Adrenal gland (tissue), 12 donors: ENCODE data around the gene NDUFB3. TPM values are rescaled to one million over a fixed set of nuclear protein-coding genes. Genes with fewer than 3 reads are reported as not detected.
A peak's percentile ranks its signal among the peaks of the same experiment; 100 is the strongest.
"Not testable (repeated sequence)": the region's sequence is repeated elsewhere in the genome, so short reads cannot be mapped to it uniquely, and the experiment has no call there.

Experiments
- DNase-seq, 7 donors: peaks; one replicate each; pipeline ENCODE4 v3.0.0-alpha.2; 2019 to 2020
- H3K27ac ChIP-seq, 5 donors: fragments of 200-600 bp; sonication (generic) in 4 of 5; 1 replicate in 3 of 5; 2 replicates in 2 of 5; pipeline versions ENCODE4 v1.5.1 to v1.8.0; 2016 to 2020; ENCODE audit warnings: mild to moderate bottlenecking in 1 of 5
- H3K27me3 ChIP-seq: fragments of 200-600 bp; 2 replicates; pipeline ENCODE4 v1.8.0; 2021
- H3K36me3 ChIP-seq, 2 donors: fragments of 200-600 bp; replicated peaks in 1 of 2; 1 replicate in 1 of 2; 2 replicates in 1 of 2; pipeline versions ENCODE4 v1.5.1 to v1.8.0; 2018 to 2022
- H3K4me1 ChIP-seq, 2 donors: fragments of 200-600 bp; replicated peaks in 1 of 2; 1 replicate in 1 of 2; 2 replicates in 1 of 2; pipeline versions ENCODE4 v1.5.1 to v1.8.0; 2018 to 2021
- H3K4me3 ChIP-seq, 4 donors: fragments of 200-600 bp; sonication (generic) in 3 of 4; one replicate each; pipeline ENCODE4 v1.5.1; 2016 to 2018
- H3K9me3 ChIP-seq, 3 donors: fragments of 200-600 bp; sonication (generic) in 1 of 3; replicated peaks in 1 of 3; 1 replicate in 2 of 3; 2 replicates in 1 of 3; pipeline versions ENCODE4 v1.5.1 to v1.8.0; 2016 to 2021
- CTCF ChIP-seq, 6 experiments: fragments of 450-650 bp in 4 of 6; fragments of 200-600 bp in 2 of 6; sonication (generic) in 1 of 6; IDR thresholded peaks; 1 replicate in 5 of 6; 2 replicates in 1 of 6; pipeline versions ENCODE4 v1.5.1 to v1.8.0; 2016 to 2021; ENCODE audit warnings: antibody characterized with exemption in 6 of 6, mild to moderate bottlenecking in 2 of 6, moderate library complexity in 1 of 6
- POLR2A ChIP-seq, 2 donors: fragments of 450-650 bp; IDR thresholded peaks; one replicate each; pipeline ENCODE4 v1.6.1; 2017; ENCODE audit warnings: antibody characterized with exemption in 2 of 2, mild to moderate bottlenecking in 2 of 2, moderate library complexity in 1 of 2
- WGBS, 4 donors: extraction: QIAGEN DNeasy Blood & Tissue Kit in 2 of 4; methylation state at CpG; one replicate each; pipeline versions ENCODE4 v1.1.5 to v1.1.7; 2013 to 2017; 5-methylcytosine and 5-hydroxymethylcytosine counted together
- intact Hi-C, 2 donors: fragments of 100-400 bp; cut with DNase I; formaldehyde crosslinking; loops; one replicate each; pipeline versions ENCODE4 v1.14.1 to v1.15.0; 2022 to 2023
- polyA plus RNA-seq, 3 donors: library from polyadenylated mRNA; stranded (reverse); fragments of 200-250 nt in 2 of 3; fragments of 350-450 nt in 1 of 3; fragmentation: Illumina TruSeq in 1 of 3; extraction: RNeasy Lipid Tissue Mini Kit (QIAGEN cat#74804) in 1 of 3; gene quantifications; one replicate each; pipeline ENCODE4 v1.2.3, GENCODE V29; 2013 to 2014
- total RNA-seq, 9 donors: library from RNA; depleted of rRNA in 4 of 9; stranded (reverse); fragments of >200 nt in 4 of 9; fragments of 120-200 nt in 1 of 9; fragmentation: NEBNext Ultra II Directional in 1 of 9; extraction: Animal tissue kit (Norgen Biotek cat#: 25700) in 1 of 9; gene quantifications; one replicate each; pipeline versions ENCODE4 v1.1.0 to v1.2.4, GENCODE V29; 2013 to 2023
- donor health status: healthy with polysubstance abuse.
- donor health status: Bipolar disorder and iron deficiency.
- donor health status: DM: yes; HTN: yes; CAD: no.
- donor health status: DM: no; HTN: no; CAD: no.
- donor health status: DM: no; HTN: no; CAD: no.
- donor health status: DM: yes; HTN: yes; CAD: no.

NDUFB3 gene
- total and polyA plus RNA-seq, 12 donors = 34.5 to 193 (median 98.1) TPM

DNA sequence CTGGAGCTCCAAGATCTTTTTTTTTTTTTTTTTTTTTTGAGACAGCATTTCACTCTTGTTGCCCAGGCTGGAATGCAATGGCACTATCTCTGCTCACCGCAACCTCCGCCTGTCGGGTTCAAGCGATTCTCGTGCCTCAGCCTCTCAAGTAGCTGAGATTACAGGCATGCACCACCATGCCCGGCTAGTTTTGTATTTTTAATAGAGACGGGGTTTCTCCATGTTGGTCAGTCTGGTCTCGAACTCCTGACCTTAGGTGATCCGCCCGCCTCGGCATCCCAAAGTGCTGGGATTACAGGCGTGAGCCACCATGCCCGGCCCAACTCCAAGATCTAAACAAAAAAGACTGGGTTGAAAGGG lies 45.9 kb downstream of the NDUFB3 start:
- H3K27me3 ChIP-seq, H3K36me3 ChIP-seq, H3K9me3 ChIP-seq: not testable (repeated sequence)
- intact Hi-C loops = loop anchor here in 1 of 2 donors (5.0 kb wide), 1 partner anchor 40 kb away; no protein-coding TSS in a partner anchor
- DNase-seq = peak in 3 of 7 donors; percentile 12 to 59 (median 38)
- peak in 2 of 6 experiments; percentile 4 to 36 for TF ChIP-seq CTCF (IDR thresholded peaks at IDR 0.05)
- H3K4me3 ChIP-seq = peak overlapping the region in 3 of 4 donors; percentile 53 to 85 (median 71)
- peak overlapping the region; percentile 98 to 100 (median 100) for H3K27ac ChIP-seq
- WGBS, 4 donors = 3 to 16% (median 9%) methylated on average over 13 of the region's 13 CpGs
- peaks cover 31 to 38% of the 10 kb centered on the region in 2 donors for H3K4me1 ChIP-seq

- peaks cover 33 to 44% of the 10 kb centered on the region in 2 donors for H3K4me1 ChIP-seq
- intact Hi-C loops = loop anchor here in 1 of 2 donors (5.0 kb wide), 1 partner anchor 39 kb away; no protein-coding TSS in a partner anchor
- peak overlapping the region; percentile 57 to 85 (median 64) for H3K4me3 ChIP-seq
- H3K27ac ChIP-seq = peak overlapping the region; percentile 98 to 100 (median 100)
- peak; percentile 85 to 96 (median 93) for DNase-seq
- TF ChIP-seq CTCF (IDR thresholded peaks at IDR 0.05) (peak in 5 of 6 experiments; percentile 5 to 48 (median 44)), POLR2A (IDR thresholded peaks at IDR 0.05) (peak in 1 of 2 donors; percentile 87)
- H3K9me3 ChIP-seq = no peaks in the 10 kb centered on the region
- no peaks in the 10 kb centered on the region for H3K36me3 ChIP-seq
- H3K27me3 ChIP-seq = no peaks in the 10 kb centered on the region
- WGBS, 4 donors = 0 to 1% (median 1%) methylated on average over 22 to 48 of the region's 48 CpGs
Measured at GRCh38 chr2:201118121-201118960, 46.5 kb downstream of the NDUFB3 start.

DNA sequence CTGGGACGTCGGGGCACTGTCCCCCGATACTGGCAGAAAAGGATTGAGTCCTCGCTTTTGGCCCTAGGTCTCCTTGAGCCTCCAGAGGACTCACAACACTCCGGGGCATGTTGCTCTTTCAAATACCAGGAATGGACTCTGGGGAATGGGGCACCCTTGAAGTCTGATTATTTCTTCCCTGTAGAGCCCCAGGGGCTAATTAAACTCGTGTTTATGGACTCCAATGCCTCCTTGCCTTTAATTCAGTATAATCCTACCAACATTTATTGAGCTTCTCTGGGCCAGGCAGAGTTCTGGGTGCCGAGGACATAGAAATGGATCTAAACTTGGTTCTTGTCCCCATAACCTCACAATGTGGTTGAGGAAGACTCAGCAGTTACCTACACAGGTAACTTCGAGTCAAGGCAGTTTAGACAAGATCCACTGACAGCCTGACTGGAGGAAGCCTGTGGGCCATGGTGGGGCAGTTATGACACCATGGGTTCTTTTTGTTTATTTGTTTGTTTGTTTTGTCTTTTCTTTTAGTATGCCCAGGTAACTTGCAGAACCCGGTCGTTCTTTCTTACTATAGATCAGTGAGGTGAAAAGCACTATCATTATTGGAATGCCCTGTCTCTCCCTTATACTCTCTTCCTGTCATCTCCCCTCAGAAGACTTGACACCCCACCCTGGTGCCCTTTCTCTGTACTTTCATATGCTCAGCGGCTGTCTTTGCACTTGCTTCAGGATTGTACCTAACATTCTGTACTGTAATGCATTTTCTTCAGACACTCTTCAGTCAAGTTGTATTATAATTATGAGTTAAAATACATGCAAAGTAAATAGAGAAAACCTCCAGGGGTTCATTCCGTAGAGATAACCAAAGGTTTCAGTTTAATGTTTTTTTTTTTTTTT lies 47.4 kb downstream of the NDUFB3 start:
- no peak for DNase-seq
- Histone ChIP-seq H3K9me3 (no peaks in the 10 kb centered on the region), H3K4me1 (peaks cover 33 to 53% of the 10 kb centered on the region in 2 donors), H3K4me3 (peak overlapping the region; percentile 57 to 85 (median 64)), H3K36me3 (no peaks in the 10 kb centered on the region), H3K27me3 (no peaks in the 10 kb centered on the region), H3K27ac (peak overlapping the region; percentile 98 to 100 (median 100))
- TF ChIP-seq POLR2A (IDR thresholded peaks at IDR 0.05) (no peak), CTCF (IDR thresholded peaks at IDR 0.05) (no peak)
- 7 to 14% (median 9%) methylated on average over 8 to 12 of the region's 12 CpGs for WGBS, 4 donors
- intact Hi-C loops = loop anchor here in 1 of 2 donors (5.0 kb wide), 1 partner anchor 38 kb away; no protein-coding TSS in a partner anchor

DNA sequence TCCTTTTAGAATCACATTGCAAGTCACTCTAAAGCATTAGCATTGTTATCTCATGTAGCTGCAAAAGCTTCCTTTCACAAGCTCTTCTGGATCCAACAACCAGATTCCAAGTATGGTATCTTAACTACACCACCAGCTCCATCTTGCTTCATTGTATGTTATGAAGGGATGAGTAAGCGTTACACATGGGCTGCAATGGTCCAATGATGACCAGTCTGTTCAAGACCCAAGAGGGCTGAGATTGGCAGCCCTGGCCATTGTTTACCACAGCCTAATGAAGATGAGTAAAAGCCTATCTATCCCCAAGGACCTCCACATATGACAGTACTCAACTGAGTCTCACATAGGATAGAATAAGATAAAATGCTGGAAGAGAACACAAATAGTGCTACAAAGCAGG lies 50.5 kb downstream of the NDUFB3 start:
- no peaks in the 10 kb centered on the region for H3K27me3 ChIP-seq
- H3K4me1 ChIP-seq = peaks cover 57 to 83% of the 10 kb centered on the region in 2 donors
- no peaks in the 10 kb centered on the region for H3K36me3 ChIP-seq
- TF ChIP-seq POLR2A (IDR thresholded peaks at IDR 0.05) (no peak), CTCF (IDR thresholded peaks at IDR 0.05) (no peak)
- peak overlapping the region in 1 of 4 donors; percentile 85 for H3K4me3 ChIP-seq
- no peaks in the 10 kb centered on the region for H3K9me3 ChIP-seq
- no peak for DNase-seq
- WGBS, 4 donors = 87 to 100% (median 96%) methylated on average over 1 of the region's 1 CpG
- peak overlapping the region in 1 of 5 donors; percentile 89 for H3K27ac ChIP-seq
- intact Hi-C loops = no loop called here
